IMR-90 (cell line): ENCODE data around the gene CD82. TPM values are rescaled to one million over a fixed set of nuclear protein-coding genes. Genes with fewer than 3 reads are reported as not detected.

ENCODE experiments used
- ATAC-seq: fragments of 200-7000 bp; cut with Tn5 transposase; 2 replicates; pipeline ENCODE4 v1.9.1; 2020; ENCODE audit warnings: low read depth, mild to moderate bottlenecking, moderate library complexity
- BruUV-seq: library from RNA; stranded (reverse); fragments of 400-500 nt; replicated peaks from 2 replicates; lab custom pipeline; 2021; lab: Mats Ljungman, UMichigan
- CTCF ChIA-PET: fragments of 300-600 bp; formaldehyde crosslinking; extraction: SDS; loops from one replicate; lab custom pipeline; 2021; ENCODE audit warnings: antibody characterized with exemption; lab: Yijun Ruan, JAX
- POLR2A ChIA-PET: fragments of 300-600 bp; sonication (Branson Sonifier 250); formaldehyde crosslinking; loops from one replicate; lab custom pipeline; 2022; ENCODE audit warnings: antibody characterized with exemption; ENCODE audit not compliant: unreplicated experiment; lab: Charles Lee
- DNase-seq: peaks from one replicate; pipeline ENCODE4 v3.0.0; 2013
- H2AFZ ChIP-seq: replicated peaks from 2 replicates; pipeline ENCODE3; 2013; ENCODE audit warnings: low read length, mild to moderate bottlenecking; ENCODE audit not compliant: poor library complexity
- H2AK5ac ChIP-seq: 2 replicates; pipeline ENCODE4 v1.6.1; 2013; ENCODE audit warnings: low read depth, low read length, inconsistent platforms
- H2AK9ac ChIP-seq: replicated peaks from 2 replicates; pipeline ENCODE3; 2013; ENCODE audit warnings: mild to moderate bottlenecking, low read depth, low read length, moderate library complexity; ENCODE audit not compliant: poor library complexity
- H2BK120ac ChIP-seq: 2 replicates; pipeline ENCODE4 v1.6.1; 2013; ENCODE audit warnings: low read depth, low read length, inconsistent platforms
- H2BK15ac ChIP-seq: 3 replicates; pipeline ENCODE4 v1.6.1; 2013; ENCODE audit warnings: low read depth, low read length, inconsistent platforms
- H2BK20ac ChIP-seq: 2 replicates; pipeline ENCODE4 v1.6.1; 2013; ENCODE audit warnings: low read depth, mild to moderate bottlenecking, inconsistent platforms, low read length, moderate library complexity
- H2BK5ac ChIP-seq: 2 replicates; pipeline ENCODE4 v1.6.1; 2013; ENCODE audit warnings: mild to moderate bottlenecking, low read depth, low read length, inconsistent platforms; ENCODE audit not compliant: poor library complexity, severe bottlenecking
- H3K14ac ChIP-seq: replicated peaks from 2 replicates; pipeline ENCODE4 v1.6.1; 2013; ENCODE audit warnings: low read depth, low read length, inconsistent platforms
- H3K18ac ChIP-seq: 2 replicates; pipeline ENCODE4 v1.6.1; 2013; ENCODE audit warnings: low read depth, low read length, control low read depth
- H3K23ac ChIP-seq: 2 replicates; pipeline ENCODE4 v1.6.1; 2013; ENCODE audit warnings: low read depth, low read length, inconsistent platforms
- H3K27ac ChIP-seq: 2 replicates; pipeline ENCODE4 v1.5.1; 2013; ENCODE audit warnings: mild to moderate bottlenecking, control low read depth, low read length; ENCODE audit not compliant: insufficient read depth
- H3K27me3 ChIP-seq: 2 replicates; pipeline ENCODE4 v1.6.1; 2013; ENCODE audit warnings: low read length; ENCODE audit not compliant: control insufficient read depth, insufficient read depth
- H3K36me3 ChIP-seq: 2 replicates; pipeline ENCODE4 v1.6.1; 2013; ENCODE audit warnings: low read length, mixed read lengths; ENCODE audit not compliant: control insufficient read depth, insufficient read depth
- H3K4ac ChIP-seq: 2 replicates; pipeline ENCODE4 v1.6.1; 2013; ENCODE audit warnings: low read depth, low read length, inconsistent platforms
- H3K4me1 ChIP-seq: 2 replicates; pipeline ENCODE4 v1.6.1; 2013; ENCODE audit warnings: low read length, mixed read lengths; ENCODE audit not compliant: control insufficient read depth, insufficient read depth
- H3K4me2 ChIP-seq: 2 replicates; pipeline ENCODE4 v1.6.1; 2013; ENCODE audit warnings: low read depth, mild to moderate bottlenecking, control low read depth, low read length, moderate library complexity
- H3K4me3 ChIP-seq: 2 replicates; pipeline ENCODE4 v1.5.1; 2013; ENCODE audit warnings: low read depth, mild to moderate bottlenecking, control low read depth, low read length, moderate library complexity; ENCODE audit not compliant: insufficient read depth
- H3K56ac ChIP-seq: 2 replicates; pipeline ENCODE4 v1.6.1; 2013; ENCODE audit warnings: low read length, inconsistent platforms; ENCODE audit not compliant: insufficient read depth; ENCODE audit errors: extremely low read depth
- H3K79me1 ChIP-seq, 2 experiments: 2 replicates each; pipeline ENCODE4 v1.6.1; 2013; ENCODE audit warnings: low read length in 2 of 2, inconsistent platforms in 1 of 2, low read depth in 1 of 2
- H3K9ac ChIP-seq: 2 replicates; pipeline ENCODE4 v1.6.1; 2013; ENCODE audit warnings: low read depth, low read length, control low read depth
- H3K9me1 ChIP-seq: 2 replicates; pipeline ENCODE4 v1.6.1; 2013; ENCODE audit warnings: low read length, inconsistent platforms; ENCODE audit not compliant: insufficient read depth
- H3K9me3 ChIP-seq: 2 replicates; pipeline ENCODE4 v1.6.1; 2013; ENCODE audit warnings: low read length; ENCODE audit not compliant: control insufficient read depth, insufficient read depth
- H4K20me1 ChIP-seq: 2 replicates; pipeline ENCODE4 v1.6.1; 2013; ENCODE audit warnings: low read length, inconsistent platforms; ENCODE audit not compliant: insufficient read depth
- H4K5ac ChIP-seq: 2 replicates; pipeline ENCODE4 v1.6.1; 2013; ENCODE audit warnings: mild to moderate bottlenecking, low read depth, low read length, control low read depth
- H4K8ac ChIP-seq, 2 experiments: 2 replicates each; pipeline ENCODE4 v1.6.1; 2013; ENCODE audit warnings: low read depth in 2 of 2, low read length in 2 of 2, control low read depth in 1 of 2, inconsistent platforms in 1 of 2
- H4K91ac ChIP-seq: 2 replicates; pipeline ENCODE4 v1.6.1; 2013; ENCODE audit warnings: low read depth, low read length, inconsistent platforms; ENCODE audit not compliant: insufficient read depth
- BHLHE40 ChIP-seq: fragments of 150-350 bp; IDR thresholded peaks from 2 replicates; pipeline ENCODE4 v1.6.1; 2016; ENCODE audit warnings: mild to moderate bottlenecking, low read depth, low read length
- CEBPB ChIP-seq: IDR thresholded peaks from 2 replicates; pipeline ENCODE4 v1.6.1; 2012; ENCODE audit warnings: low read depth, low read length, improper control_type of control experiment
- CTCF ChIP-seq: conservative IDR thresholded peaks from 2 replicates; pipeline ENCODE4 v1.5.1; 2012; ENCODE audit warnings: mild to moderate bottlenecking, low read depth, low read length, improper control_type of control experiment
- MAFK ChIP-seq: IDR thresholded peaks from 2 replicates; pipeline ENCODE4 v1.6.1; 2012; ENCODE audit warnings: low read depth, low read length, improper control_type of control experiment
- MAZ ChIP-seq: IDR thresholded peaks from 2 replicates; pipeline ENCODE4 v1.6.1; 2012; ENCODE audit warnings: low read depth, mild to moderate bottlenecking, low read length, improper control_type of control experiment, moderate library complexity, borderline replicate concordance
- NFE2L2 ChIP-seq: fragments of 150-350 bp; IDR thresholded peaks from 2 replicates; pipeline ENCODE4 v1.6.1; 2016; ENCODE audit warnings: low read depth, mild to moderate bottlenecking, low read length
- POLR2A ChIP-seq: IDR thresholded peaks from 2 replicates; pipeline ENCODE4 v1.6.1; 2012; ENCODE audit warnings: mild to moderate bottlenecking, low read depth, low read length
- RFX5 ChIP-seq: IDR thresholded peaks from 2 replicates; pipeline ENCODE4 v1.8.0; 2012; ENCODE audit warnings: low read depth, mild to moderate bottlenecking, low read length, moderate library complexity
- WGBS, 2 experiments: methylation state at CpG; one replicate each; pipeline versions ENCODE4 v1.1.5 to v1.1.7; 2013; ENCODE audit warnings: missing lambda C conversion rate in 2 of 2; ENCODE audit not compliant: insufficient read length in 1 of 2; ENCODE audit errors: extremely low coverage in 2 of 2; 5-methylcytosine and 5-hydroxymethylcytosine counted together
- dilution Hi-C: fragments of 300-500 bp; cut with HindIII; formaldehyde crosslinking; loops from one replicate; pipeline ENCODE4 v1.14.3; 2018; ENCODE audit warnings: low sequenced_read_pairs; ENCODE audit not compliant: unreplicated experiment
- in situ Hi-C: fragments of 300-500 bp; cut with MboI; formaldehyde crosslinking; loops from 3 replicates; pipeline ENCODE4 v1.14.3; 2019; ENCODE audit warnings: low sequenced_read_pairs, inconsistent platforms, mixed read lengths
- intact Hi-C: fragments of 100-400 bp; cut with micrococcal nuclease; formaldehyde crosslinking; loops from 2 replicates; pipeline ENCODE4 v1.10.0; 2022
- polyA plus RNA-seq, 3 experiments: library from polyadenylated mRNA; depleted of rRNA; stranded (reverse); fragments of >200 nt; gene quantifications; 2 replicates each; pipeline ENCODE4 v1.2.3, GENCODE V29; 2012; ENCODE audit warnings: low replicate concordance in 1 of 3
- total RNA-seq: library from RNA; depleted of rRNA; stranded (reverse); fragments of >200 nt; gene quantifications from 2 replicates; pipeline ENCODE4 v1.2.3, GENCODE V29; 2012
- TF ChIP-seq, protein P1 (sequence below): fragments of 150-350 bp; IDR thresholded peaks from 2 replicates; pipeline ENCODE4 v1.6.1; 2016; ENCODE audit warnings: low read depth, mild to moderate bottlenecking, low read length, moderate library complexity, borderline replicate concordance
- TF ChIP-seq, protein P2 (sequence below): fragments of 150-350 bp; IDR thresholded peaks from 2 replicates; pipeline ENCODE4 v1.6.1; 2017; ENCODE audit warnings: mild to moderate bottlenecking, antibody characterized with exemption, low read length, low read depth

Gene CD82
- total and polyA plus RNA-seq, 2 of the 4 experiments (the other 2 are of a cell fraction): 32.8 to 49.4 TPM

DNA sequence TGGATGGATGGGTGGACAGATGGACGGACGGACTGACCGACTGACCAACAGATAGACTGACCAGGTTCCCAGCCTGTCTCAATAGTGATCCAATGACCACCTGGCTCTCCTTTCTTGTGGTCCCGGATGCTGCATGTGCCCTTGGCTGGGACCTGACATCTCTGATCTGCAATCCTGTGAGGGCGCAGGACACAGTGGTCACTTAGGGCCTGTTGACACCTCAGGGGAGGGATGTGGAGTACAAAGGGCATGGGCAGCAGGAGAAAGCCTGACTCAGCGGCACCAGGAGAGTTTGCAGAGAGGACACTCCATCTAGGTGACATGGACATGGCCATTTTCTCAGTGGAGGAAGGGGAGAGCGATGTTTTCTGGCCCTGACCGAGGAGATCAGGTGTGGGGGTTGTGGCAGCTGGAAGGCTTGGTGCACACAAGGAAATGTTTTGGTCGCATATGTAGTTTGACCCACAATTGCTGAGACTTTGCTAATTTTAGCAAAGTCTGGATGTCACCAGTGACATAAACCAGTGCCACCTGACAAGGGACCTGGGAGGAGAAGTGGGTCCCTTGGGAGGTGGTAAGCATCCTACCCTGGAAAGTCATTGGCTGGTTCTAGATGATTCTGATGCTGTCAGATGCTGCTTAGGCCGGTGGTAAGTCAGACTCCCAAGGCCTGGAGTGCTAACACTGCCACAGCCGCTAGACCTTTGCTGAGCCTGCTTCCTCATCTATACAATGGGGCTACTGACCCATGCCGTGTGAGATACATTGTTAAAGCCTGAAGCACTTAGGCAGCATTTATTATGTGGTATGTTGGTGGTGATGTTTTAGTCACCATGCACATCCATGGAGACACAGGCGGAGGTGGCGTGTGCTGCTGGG lies 50.7 kb downstream of the CD82 start:
- ATAC-seq (no peak), DNase-seq (no peak)
- ChIA-PET CTCF (interaction anchor here (0.8 to 2.2 kb wide), 12 partner anchors 9 to 295 kb away, joined by 3 to 55 read pairs (median 5); partner anchors contain the start of gene CD82), POLR2A (no interaction called here)
- no peak overlapping the region for H3K18ac ChIP-seq
- H3K56ac ChIP-seq: no peak overlapping the region
- no peak overlapping the region for H3K4me2 ChIP-seq
- dilution Hi-C loops (no loop called here), intact Hi-C loops (loop anchor here (2.0 to 10.0 kb wide), 2 partner anchors 51 to 521 kb away; partner anchors contain the start of genes CD82 and EXT2), in situ Hi-C loops (no loop called here)
- H2AK5ac ChIP-seq: no peak overlapping the region; the same call in 1 of the 2 replicates
- H3K4ac ChIP-seq: no peak overlapping the region
- H3K4me1 ChIP-seq: peaks cover 1% of the 10 kb centered on the region; the same call in 1 of the 2 replicates
- H3K9me1 ChIP-seq: no peaks in the 10 kb centered on the region
- no peak overlapping the region for H4K5ac ChIP-seq
- H2BK20ac ChIP-seq: no peak overlapping the region
- TF ChIP-seq MAFK (no peak), NFE2L2 (no peak), MAZ (no peak), BHLHE40 (no peak), CEBPB (no peak), RFX5 (no peak), CTCF (no peak), POLR2A (no peak)
- TF ChIP-seq, protein P1, sequence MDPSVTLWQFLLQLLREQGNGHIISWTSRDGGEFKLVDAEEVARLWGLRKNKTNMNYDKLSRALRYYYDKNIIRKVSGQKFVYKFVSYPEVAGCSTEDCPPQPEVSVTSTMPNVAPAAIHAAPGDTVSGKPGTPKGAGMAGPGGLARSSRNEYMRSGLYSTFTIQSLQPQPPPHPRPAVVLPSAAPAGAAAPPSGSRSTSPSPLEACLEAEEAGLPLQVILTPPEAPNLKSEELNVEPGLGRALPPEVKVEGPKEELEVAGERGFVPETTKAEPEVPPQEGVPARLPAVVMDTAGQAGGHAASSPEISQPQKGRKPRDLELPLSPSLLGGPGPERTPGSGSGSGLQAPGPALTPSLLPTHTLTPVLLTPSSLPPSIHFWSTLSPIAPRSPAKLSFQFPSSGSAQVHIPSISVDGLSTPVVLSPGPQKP: no peak
- TF ChIP-seq, protein P2, sequence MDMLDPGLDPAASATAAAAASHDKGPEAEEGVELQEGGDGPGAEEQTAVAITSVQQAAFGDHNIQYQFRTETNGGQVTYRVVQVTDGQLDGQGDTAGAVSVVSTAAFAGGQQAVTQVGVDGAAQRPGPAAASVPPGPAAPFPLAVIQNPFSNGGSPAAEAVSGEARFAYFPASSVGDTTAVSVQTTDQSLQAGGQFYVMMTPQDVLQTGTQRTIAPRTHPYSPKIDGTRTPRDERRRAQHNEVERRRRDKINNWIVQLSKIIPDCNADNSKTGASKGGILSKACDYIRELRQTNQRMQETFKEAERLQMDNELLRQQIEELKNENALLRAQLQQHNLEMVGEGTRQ: no peak
- no peak overlapping the region for H2AK9ac ChIP-seq
- H3K27me3 ChIP-seq: no peaks in the 10 kb centered on the region
- H4K91ac ChIP-seq: no peak overlapping the region
- no peaks in the 10 kb centered on the region for H3K79me1 ChIP-seq
- H2BK5ac ChIP-seq: no peak overlapping the region
- no TSS peak for BruUV-seq
- H3K9ac ChIP-seq: no peak overlapping the region
- no peak overlapping the region for H4K8ac ChIP-seq
- no peaks in the 10 kb centered on the region for H3K9me3 ChIP-seq
- H2BK15ac ChIP-seq: no peak overlapping the region
- peaks cover 16% of the 10 kb centered on the region for H3K36me3 ChIP-seq
- H4K20me1 ChIP-seq: no peaks in the 10 kb centered on the region
- no peak overlapping the region for H3K27ac ChIP-seq
- H2BK120ac ChIP-seq: no peak overlapping the region
- no peak overlapping the region for H2AFZ ChIP-seq
- H3K23ac ChIP-seq: no peak overlapping the region
- H3K14ac ChIP-seq: no peak overlapping the region
- no peak overlapping the region for H3K4me3 ChIP-seq
- WGBS, 2 experiments: 89% methylated on average over 3 of the region's 14 CpGs; no CpG with 5 or more reads in 1 of the 2 experiments
